IPS-20b (cell line): ENCODE results near the gene CDR2.

Source experiments
- H3K27ac ChIP-seq: one replicate; pipeline ENCODE4 v1.5.1; 2013; ENCODE audit warnings: low read length
- H3K27me3 ChIP-seq: 2 replicates; pipeline ENCODE4 v1.6.1; 2013; ENCODE audit warnings: mild to moderate bottlenecking, low read length, inconsistent platforms; ENCODE audit not compliant: insufficient read depth
- H3K36me3 ChIP-seq: 2 replicates; pipeline ENCODE4 v1.6.1; 2013; ENCODE audit warnings: low read depth, mild to moderate bottlenecking, inconsistent platforms, low read length, moderate library complexity; ENCODE audit not compliant: insufficient read depth
- H3K4me1 ChIP-seq: 2 replicates; pipeline ENCODE4 v1.6.1; 2013; ENCODE audit warnings: mild to moderate bottlenecking, control low read depth, inconsistent platforms, low read length, moderate library complexity; ENCODE audit not compliant: insufficient read depth
- H3K4me3 ChIP-seq: 2 replicates; pipeline ENCODE4 v1.5.1; 2013; ENCODE audit warnings: mild to moderate bottlenecking, low read length, inconsistent platforms
- H3K9ac ChIP-seq: 2 replicates; pipeline ENCODE4 v1.6.1; 2013; ENCODE audit warnings: low read depth, mild to moderate bottlenecking, inconsistent platforms, low read length, moderate library complexity
- H3K9me3 ChIP-seq: 2 replicates; pipeline ENCODE4 v1.6.1; 2013; ENCODE audit warnings: mild to moderate bottlenecking, low read depth, low read length, inconsistent platforms; ENCODE audit not compliant: insufficient read depth

CDR2 gene

DNA sequence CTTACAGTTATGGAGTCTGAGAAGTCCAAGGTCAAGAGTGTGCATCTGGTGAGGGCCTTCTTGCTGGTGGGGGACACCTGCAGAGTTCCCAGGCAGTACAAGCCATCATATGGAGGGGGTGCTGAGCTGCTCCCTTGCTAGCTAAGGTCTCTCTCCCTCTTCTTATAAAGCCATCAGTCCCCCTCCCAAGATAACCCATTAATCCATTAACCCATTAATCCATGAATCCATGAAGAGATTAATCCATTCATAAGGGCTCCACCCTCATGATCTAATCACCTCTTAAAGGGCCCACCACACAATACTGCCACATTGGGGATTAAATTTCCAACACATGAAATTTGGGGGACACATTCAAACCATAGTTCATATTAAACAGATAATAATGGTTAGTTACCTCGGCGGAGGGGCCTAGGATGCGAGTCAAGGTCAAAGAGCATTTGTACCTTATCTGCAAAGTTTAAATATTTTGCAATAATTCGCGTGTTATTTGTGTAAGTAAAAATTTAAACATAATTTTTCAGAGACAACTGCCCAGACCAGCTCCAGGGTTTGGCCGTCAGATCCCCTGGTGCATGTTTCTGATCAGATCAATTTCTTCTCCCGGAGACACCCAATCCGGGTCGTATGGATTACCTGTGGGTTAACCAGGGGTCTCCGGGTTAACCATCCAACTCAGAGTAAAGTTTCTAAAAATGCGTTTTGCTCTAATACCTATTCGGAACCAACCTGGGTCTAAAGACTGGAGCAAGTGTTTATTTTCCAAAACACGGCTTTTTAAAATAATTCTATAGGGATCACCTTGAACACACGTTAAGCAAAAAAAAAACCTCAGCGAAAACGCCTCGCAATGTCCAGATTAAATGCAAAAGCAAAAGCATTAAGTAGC is 78.0 kb downstream of the CDR2 start:
- Histone ChIP-seq H3K36me3 (no peaks in the 10 kb centered on the region), H3K9me3 (no peaks in the 10 kb centered on the region), H3K27me3 (no peaks in the 10 kb centered on the region), H3K4me3 (peak overlapping the region; percentile 83), H3K4me1 (no peaks in the 10 kb centered on the region; the same call in 1 of the 2 replicates), H3K9ac (peak overlapping the region; percentile 81; the same call in 1 of the 2 replicates), H3K27ac (no peak overlapping the region)
